Thymus (tissue), 11 donors: Measurements from ENCODE around the gene HOXB5. TPM values are rescaled to one million over a fixed set of nuclear protein-coding genes. Genes with fewer than 3 reads are reported as not detected.

ENCODE experiments used
- DNase-seq, 9 donors: peaks; one replicate each; pipeline ENCODE4 v3.0.0-alpha.2; 2013; ENCODE audit warnings: low spot score in 9 of 9, low read depth in 6 of 9, missing footprints in 1 of 9
- H3K27ac ChIP-seq, 2 donors: one replicate each; pipeline ENCODE4 v1.5.1; 2013; ENCODE audit warnings: control low read depth in 1 of 2, low read depth in 1 of 2, low read length in 1 of 2, mild to moderate bottlenecking in 1 of 2, moderate library complexity in 1 of 2
- H3K27me3 ChIP-seq, 2 donors: one replicate each; pipeline ENCODE4 v1.5.1; 2013; ENCODE audit warnings: low read length in 1 of 2; ENCODE audit not compliant: control insufficient read depth in 2 of 2, insufficient read depth in 1 of 2
- H3K36me3 ChIP-seq, 2 donors: one replicate each; pipeline ENCODE4 v1.5.1; 2013; ENCODE audit warnings: low read length in 1 of 2, mild to moderate bottlenecking in 1 of 2, moderate library complexity in 1 of 2; ENCODE audit not compliant: control insufficient read depth in 2 of 2, insufficient read depth in 2 of 2
- H3K4me1 ChIP-seq, 2 donors: one replicate each; pipeline ENCODE4 v1.5.1; 2013; ENCODE audit warnings: low read length in 2 of 2; ENCODE audit not compliant: control insufficient read depth in 2 of 2, insufficient read depth in 2 of 2
- H3K4me3 ChIP-seq, 2 donors: one replicate each; pipeline ENCODE4 v1.5.1; 2013; ENCODE audit warnings: low read length in 2 of 2, control low read depth in 1 of 2, mild to moderate bottlenecking in 1 of 2
- H3K9me3 ChIP-seq, 2 donors: one replicate each; pipeline ENCODE4 v1.5.1; 2013; ENCODE audit warnings: low read length in 1 of 2, mild to moderate bottlenecking in 1 of 2; ENCODE audit not compliant: control insufficient read depth in 2 of 2, insufficient read depth in 1 of 2
- WGBS: extraction: QIAGEN DNeasy Blood & Tissue Kit; methylation state at CpG from one replicate; pipeline ENCODE4 v1.1.7; 2013; 5-methylcytosine and 5-hydroxymethylcytosine counted together
- polyA plus RNA-seq: library from polyadenylated mRNA; stranded (reverse); fragments of 200-250 nt; gene quantifications from one replicate; pipeline ENCODE4 v1.2.3, GENCODE V29; 2013
- total RNA-seq: library from RNA; stranded (reverse); fragments of 120-200 nt; gene quantifications from one replicate; pipeline ENCODE4 v1.2.4, GENCODE V29; 2013
- donor health status: healthy.

The HOXB5 gene
- total and polyA plus RNA-seq, 2 donors, result 0.16 TPM; not detected in 1

DNA sequence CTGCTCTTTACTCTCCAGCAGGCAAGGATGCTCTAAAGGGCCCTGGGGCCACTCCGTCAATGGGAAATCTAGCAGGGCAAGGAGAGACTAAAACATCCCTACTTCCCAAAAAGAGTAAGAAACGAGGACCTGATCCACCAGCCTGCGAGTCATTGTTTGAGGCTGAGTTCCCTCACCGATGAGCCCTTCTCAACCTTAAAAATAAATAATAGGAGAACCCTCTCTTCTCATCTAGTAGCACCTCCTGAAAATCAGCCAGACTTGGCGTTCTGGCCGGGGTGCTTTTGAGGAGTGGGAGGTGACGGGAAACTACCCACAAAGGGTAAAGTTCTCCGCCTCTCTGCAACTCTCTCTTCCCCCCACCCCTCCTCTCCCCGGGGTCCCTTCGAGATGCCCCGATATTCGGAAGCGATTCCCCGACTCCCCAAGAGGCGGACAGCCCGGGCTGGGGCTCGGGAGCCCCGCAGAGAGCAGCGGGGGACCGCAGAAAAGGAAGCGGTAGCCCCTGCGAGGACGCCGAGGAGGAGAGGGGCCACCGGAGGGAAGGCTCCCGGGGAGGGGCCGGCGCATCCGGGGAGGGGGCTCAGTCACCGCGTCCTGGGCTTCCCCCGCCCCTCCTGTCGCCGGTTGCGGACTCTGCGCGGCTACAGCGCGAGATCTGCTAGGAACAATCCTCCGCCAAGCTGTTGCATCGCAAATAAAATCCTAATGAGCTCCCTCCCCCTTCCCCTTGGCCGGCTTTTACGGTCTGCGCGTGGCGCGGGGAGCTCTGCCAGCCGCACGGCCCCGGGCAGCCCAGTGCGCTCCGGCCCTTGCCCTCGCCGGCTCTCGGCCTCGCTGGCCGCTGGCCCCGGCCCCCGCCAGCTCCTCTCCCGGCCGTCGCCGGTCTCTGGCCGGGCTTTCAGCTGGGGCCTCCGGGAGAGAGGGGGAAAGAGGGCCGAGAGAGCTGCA is 31.2 kb upstream of the HOXB5 start:
- 2% methylated on average over 66 of the region's 66 CpGs for WGBS
- DNase-seq, result no peak
- Histone ChIP-seq H3K9me3 (peaks cover 0 to 14% of the 10 kb centered on the region in 2 donors), H3K27ac (no peak overlapping the region), H3K4me1 (peaks cover 0 to 11% of the 10 kb centered on the region in 2 donors), H3K27me3 (peaks cover 82 to 100% of the 10 kb centered on the region in 2 donors), H3K4me3 (peak overlapping the region in 1 of 2 donors; percentile 13), H3K36me3 (no peaks in the 10 kb centered on the region)

DNA sequence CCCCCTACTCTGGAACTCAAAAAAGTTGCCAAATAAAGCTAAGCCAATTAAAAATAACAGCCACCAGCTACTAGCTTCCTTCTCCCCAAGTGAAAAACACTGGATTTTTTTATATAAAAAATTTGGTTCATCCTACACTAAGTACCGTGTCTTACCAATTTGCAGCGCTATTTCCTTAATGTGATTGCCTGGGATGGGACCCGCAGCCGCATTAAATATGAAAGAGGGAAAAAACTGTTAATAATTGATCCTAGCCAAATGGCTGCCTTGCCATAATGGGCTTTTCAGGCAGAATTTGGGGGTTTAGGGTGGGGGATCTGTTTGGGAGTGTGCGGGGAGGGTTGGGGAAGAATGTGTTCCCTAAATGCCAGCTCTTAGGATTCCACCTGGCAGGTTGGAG is 30.5 kb upstream of the HOXB5 start:
- DNase-seq, result no peak
- no peak overlapping the region for H3K4me3 ChIP-seq
- H3K36me3 ChIP-seq, result no peaks in the 10 kb centered on the region
- H3K9me3 ChIP-seq, result peaks cover 0 to 17% of the 10 kb centered on the region in 2 donors
- WGBS, result 71% methylated on average over 5 of the region's 5 CpGs
- H3K27me3 ChIP-seq, result peaks cover 86 to 100% of the 10 kb centered on the region in 2 donors
- peaks cover 0 to 15% of the 10 kb centered on the region in 2 donors for H3K4me1 ChIP-seq
- H3K27ac ChIP-seq, result no peak overlapping the region

DNA sequence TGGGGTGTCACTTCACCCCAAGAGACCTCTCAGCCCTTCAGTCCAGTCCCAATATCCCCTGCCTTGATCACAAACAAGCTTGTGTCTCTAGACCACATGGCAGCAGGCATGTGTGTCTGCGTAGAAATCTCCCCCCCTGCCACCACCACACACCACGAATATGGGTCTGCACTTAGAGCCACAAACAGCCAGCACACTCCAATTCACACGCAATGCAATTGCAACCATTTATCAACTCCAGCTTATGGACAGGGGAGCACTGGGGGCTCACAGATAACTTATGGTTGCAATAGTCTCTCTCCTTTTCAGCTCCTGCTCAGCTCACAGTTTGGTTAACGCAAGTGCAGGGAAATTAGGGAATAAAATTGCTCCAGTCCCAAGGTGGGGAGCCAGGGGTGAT is 30.0 kb upstream of the HOXB5 start:
- Histone ChIP-seq H3K27me3 (peaks cover 91 to 100% of the 10 kb centered on the region in 2 donors), H3K27ac (no peak overlapping the region), H3K36me3 (no peaks in the 10 kb centered on the region), H3K4me1 (peaks cover 0 to 20% of the 10 kb centered on the region in 2 donors), H3K9me3 (peaks cover 0 to 17% of the 10 kb centered on the region in 2 donors), H3K4me3 (no peak overlapping the region)
- WGBS, result 80% methylated on average over 4 of the region's 4 CpGs
- no peak for DNase-seq

DNA sequence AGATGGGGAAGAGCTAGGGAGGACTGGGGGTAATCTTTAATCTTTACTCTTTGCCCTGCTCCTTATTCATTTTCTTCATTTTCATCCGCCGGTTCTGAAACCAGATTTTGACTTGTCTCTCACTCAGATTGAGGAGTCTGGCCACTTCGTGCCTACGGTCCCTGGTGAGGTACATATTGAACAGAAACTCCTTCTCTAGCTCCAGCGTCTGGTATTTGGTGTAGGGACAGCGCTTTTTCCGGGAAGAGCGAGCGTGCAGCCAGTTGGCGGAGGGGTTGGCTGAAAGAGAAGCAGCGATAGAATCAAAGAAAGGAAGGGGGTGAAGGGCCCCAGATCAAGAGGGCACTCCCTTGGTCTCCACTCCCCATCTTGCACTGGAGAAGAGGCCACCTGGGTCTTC is 29.3 kb upstream of the HOXB5 start:
- Histone ChIP-seq H3K36me3 (no peaks in the 10 kb centered on the region), H3K27me3 (peaks cover 93 to 100% of the 10 kb centered on the region in 2 donors), H3K4me1 (peaks cover 0 to 22% of the 10 kb centered on the region in 2 donors), H3K4me3 (no peak overlapping the region), H3K9me3 (peaks cover 0 to 21% of the 10 kb centered on the region in 2 donors), H3K27ac (no peak overlapping the region)
- 89% methylated on average over 11 of the region's 11 CpGs for WGBS
- no peak for DNase-seq

DNA sequence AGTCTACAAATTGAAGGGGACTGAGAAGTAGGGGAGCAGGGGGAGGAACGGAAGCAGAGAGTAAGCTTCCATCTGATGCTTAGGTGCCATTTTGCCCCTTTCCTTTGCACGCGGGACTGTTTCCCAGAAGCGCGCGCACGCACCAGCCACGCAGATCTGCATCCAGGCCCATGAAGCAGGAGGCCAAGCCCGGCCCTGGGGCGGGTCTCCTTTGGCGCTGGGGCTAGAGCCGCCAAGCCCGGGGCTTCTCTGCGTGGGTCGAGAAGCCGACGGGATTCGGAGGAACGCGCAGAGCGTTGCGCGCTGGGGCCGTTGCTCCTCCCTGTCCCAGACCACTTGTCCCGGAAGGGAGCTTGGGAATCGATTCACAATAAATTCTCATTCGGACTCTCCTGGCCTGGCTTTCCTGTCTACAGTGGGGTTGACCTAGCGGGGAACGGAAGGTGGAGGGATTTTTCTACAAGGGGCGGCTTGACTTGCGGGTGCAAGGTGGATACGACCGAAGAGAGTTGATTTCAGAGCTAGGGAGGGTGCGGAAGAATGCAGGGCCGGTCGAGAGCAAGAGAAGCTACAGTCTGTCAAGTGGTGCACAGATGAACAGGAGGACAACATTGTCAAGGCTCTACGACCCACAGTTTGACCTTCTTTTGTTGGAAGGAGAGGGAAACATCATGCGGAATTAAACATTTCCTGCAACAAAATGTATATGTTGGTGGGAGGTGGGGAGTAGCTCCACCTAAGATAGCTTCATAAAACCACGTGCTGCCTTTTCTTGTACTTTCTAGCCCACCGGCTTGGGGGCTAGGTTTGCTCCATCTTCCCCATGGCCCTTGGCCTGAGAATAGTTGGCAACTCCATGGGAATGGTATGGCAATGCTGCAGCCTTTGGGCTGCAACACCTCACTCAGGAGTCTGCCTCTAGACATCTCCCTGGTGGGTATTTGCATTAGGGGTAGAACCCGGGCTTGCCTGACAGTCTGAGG is 28.1 kb upstream of the HOXB5 start:
- WGBS, result 84% methylated on average over 41 of the region's 41 CpGs
- Histone ChIP-seq H3K4me1 (peaks cover 0 to 22% of the 10 kb centered on the region in 2 donors), H3K36me3 (no peaks in the 10 kb centered on the region), H3K27ac (no peak overlapping the region), H3K27me3 (peaks cover 94 to 100% of the 10 kb centered on the region in 2 donors), H3K4me3 (no peak overlapping the region), H3K9me3 (peaks cover 0 to 29% of the 10 kb centered on the region in 2 donors)
- DNase-seq, result no peak

DNA sequence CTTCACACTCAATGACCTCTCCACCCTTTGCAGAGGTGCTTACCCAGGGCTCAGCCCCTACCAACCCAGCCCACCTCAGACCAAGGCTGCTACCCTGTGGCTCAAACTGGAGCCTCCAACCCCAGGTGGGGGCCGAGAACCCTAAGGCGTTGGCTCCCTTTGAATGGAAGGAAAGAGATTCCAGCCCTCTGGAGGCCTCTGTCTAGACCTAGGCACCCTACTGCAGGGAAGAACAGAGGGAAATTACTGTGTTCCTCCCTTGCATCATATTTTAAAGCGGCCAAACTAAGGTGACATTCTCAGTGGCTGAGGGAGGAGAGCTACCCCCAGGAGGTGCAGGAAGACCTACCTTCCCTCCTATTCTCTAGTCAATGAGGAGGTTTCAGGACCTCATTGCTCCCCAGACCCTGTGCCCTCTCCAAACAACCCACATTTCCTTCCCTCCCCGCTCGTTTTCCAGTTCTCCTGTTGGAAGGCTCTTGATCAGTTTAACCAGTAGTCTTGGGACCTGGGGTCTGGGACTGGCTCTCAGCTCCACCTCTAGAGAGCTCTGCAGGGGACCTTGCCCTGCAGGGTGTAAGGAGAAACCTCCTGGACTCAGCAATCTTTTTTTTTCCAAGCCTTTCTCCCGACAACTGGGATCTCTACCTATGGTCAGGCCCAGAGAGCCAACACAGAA is 27.0 kb upstream of the HOXB5 start:
- Histone ChIP-seq H3K4me1 (peaks cover 0 to 22% of the 10 kb centered on the region in 2 donors), H3K9me3 (peaks cover 0 to 29% of the 10 kb centered on the region in 2 donors), H3K4me3 (no peak overlapping the region), H3K27me3 (peaks cover 93 to 100% of the 10 kb centered on the region in 2 donors), H3K27ac (no peak overlapping the region), H3K36me3 (no peaks in the 10 kb centered on the region)
- DNase-seq, result no peak
- 89% methylated on average over 6 of the region's 6 CpGs for WGBS

DNA sequence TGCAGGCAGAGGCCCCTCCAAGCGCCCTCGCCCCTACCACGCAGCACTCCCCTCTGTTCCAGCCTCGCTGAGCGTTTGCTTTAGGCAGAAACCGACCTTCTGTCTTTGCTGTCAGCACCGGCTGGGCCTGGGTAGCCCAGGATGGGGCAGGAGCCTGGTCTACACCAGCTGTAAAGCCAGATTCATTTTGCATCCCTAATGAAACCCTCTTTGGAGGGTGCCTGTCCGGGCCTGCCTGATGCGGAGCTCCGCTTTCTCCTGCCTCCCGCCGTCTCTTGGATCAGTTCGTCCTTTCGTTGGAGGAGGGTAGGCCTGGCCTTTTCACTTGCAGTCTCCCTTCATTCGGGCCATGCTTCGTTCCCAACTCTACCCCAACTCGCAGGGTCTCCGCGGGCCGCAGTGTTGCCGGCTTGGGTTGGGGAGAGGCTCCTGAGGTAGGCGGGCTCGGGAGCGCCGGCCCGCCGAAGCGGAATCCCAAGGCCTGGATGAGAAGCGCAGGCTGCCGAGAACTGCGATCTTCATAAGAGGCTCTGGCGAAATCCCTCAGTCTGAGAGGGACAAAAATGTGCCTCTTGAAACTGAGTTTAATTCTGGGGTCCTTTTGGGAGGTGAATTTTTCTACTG is 26.4 kb upstream of the HOXB5 start:
- peaks cover 0 to 18% of the 10 kb centered on the region in 2 donors for H3K4me1 ChIP-seq
- WGBS, result 80% methylated on average over 32 of the region's 32 CpGs
- H3K9me3 ChIP-seq, result peaks cover 0 to 28% of the 10 kb centered on the region in 2 donors
- no peak overlapping the region for H3K27ac ChIP-seq
- peaks cover 92 to 100% of the 10 kb centered on the region in 2 donors for H3K27me3 ChIP-seq
- no peaks in the 10 kb centered on the region for H3K36me3 ChIP-seq
- H3K4me3 ChIP-seq, result no peak overlapping the region
- no peak for DNase-seq

DNA sequence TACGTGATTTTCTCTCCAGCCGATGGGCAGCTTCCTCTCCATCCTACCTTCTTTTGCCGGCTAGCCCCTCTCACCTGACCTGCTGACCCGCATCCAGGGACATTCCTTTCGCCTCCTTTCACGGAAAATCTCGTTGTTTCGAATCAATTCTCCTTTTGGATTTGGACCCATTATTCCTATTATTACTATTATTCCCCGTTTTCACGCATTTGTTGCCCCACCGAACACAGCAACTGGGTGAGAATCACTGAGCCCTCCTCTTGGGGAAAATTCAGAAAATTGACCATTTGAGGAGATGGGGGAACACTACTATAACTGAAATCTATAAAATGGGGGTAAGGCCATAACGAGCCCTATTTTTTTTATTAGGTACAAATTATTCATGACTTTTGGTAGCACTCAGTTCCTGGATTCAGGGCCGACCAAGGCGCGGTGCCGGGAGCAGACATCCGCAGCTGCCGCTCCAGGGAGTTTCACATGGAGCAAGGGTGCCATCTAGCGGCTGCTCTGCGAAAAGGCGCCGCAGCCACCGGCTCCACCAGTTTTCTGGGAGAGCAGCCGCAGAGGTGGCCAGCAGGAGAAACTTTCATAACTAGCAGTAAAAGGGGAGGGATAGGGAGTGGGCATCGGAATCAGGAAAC is 24.8 kb upstream of the HOXB5 start:
- Histone ChIP-seq H3K27me3 (peaks cover 89 to 100% of the 10 kb centered on the region in 2 donors), H3K4me1 (peaks cover 0 to 15% of the 10 kb centered on the region in 2 donors), H3K36me3 (no peaks in the 10 kb centered on the region), H3K27ac (no peak overlapping the region), H3K9me3 (peaks cover 1 to 24% of the 10 kb centered on the region in 2 donors), H3K4me3 (no peak overlapping the region)
- 4% methylated on average over 25 of the region's 25 CpGs for WGBS
- peak in 8 of 9 donors; percentile 55 to 87 (median 73) for DNase-seq
